ENCODE results near the gene ETFB. TPM values are rescaled to one million over a fixed set of nuclear protein-coding genes. Genes with fewer than 3 reads are reported as not detected.
A peak's percentile ranks its signal among the peaks of the same experiment; 100 is the strongest.

The ETFB gene
- total and polyA plus RNA-seq, 10 of the 15 experiments (the other 5 are each of a cell fraction or from before 2014, with no cell fraction given): 15.1 to 166 (median 87.8) TPM

- TF ChIP-seq CBFB (IDR thresholded peaks at IDR 0.05; ENCODE audit: low read depth) (0 out of 2 replicates have a peak, but pooled peaks have one; percentile 71), PAX8 (IDR thresholded peaks at IDR 0.05) (no peak), EED (IDR thresholded peaks at IDR 0.05; ENCODE audit: low read depth) (peak; percentile 89), NBN (IDR thresholded peaks at IDR 0.05) (peak; percentile 85), SIX5 (IDR thresholded peaks at IDR 0.05; ENCODE audit: low read depth, low read length, severe bottlenecking) (no peak), CHD1 (IDR thresholded peaks at IDR 0.05; ENCODE audit: low read depth, low read length) (no peak), TCF12 (IDR thresholded peaks at IDR 0.05; ENCODE audit: low read depth, low read length) (0 out of 2 replicates have a peak, but pooled peaks have one; percentile 64), CREB1 (IDR thresholded peaks at IDR 0.05; ENCODE audit: low read depth) (peak; percentile 41; the same call in 1 of the 2 replicates), GATAD2B (conservative IDR thresholded peaks at IDR 0.05; ENCODE audit: low read depth) (peak; percentile 47; the same call in 1 of the 2 replicates), RUNX3 (IDR thresholded peaks at IDR 0.05; ENCODE audit: low read length) (peak; percentile 89), RAD51 (IDR thresholded peaks at IDR 0.05) (peak; percentile 37; the same call in 1 of the 2 replicates), IKZF2 (IDR thresholded peaks at IDR 0.05) (peak; percentile 81 to 84), MTA3 (IDR thresholded peaks at IDR 0.05; ENCODE audit: borderline replicate concordance, low read length) (0 out of 2 replicates have a peak, but pooled peaks have one; percentile 28), BCL11A (IDR thresholded peaks at IDR 0.05; ENCODE audit: low read depth, low read length) (0 out of 2 replicates have a peak, but pooled peaks have one; percentile 23), HDGF (IDR thresholded peaks at IDR 0.05) (0 out of 2 replicates have a peak, but pooled peaks have one; percentile 36), NFYB (IDR thresholded peaks at IDR 0.05; ENCODE audit: insufficient read depth, low read depth, low read length) (peak; percentile 68; the same call in 1 of the 2 replicates), MEF2A (IDR thresholded peaks at IDR 0.05; ENCODE audit: insufficient read depth, low read depth, low read length) (0 out of 2 replicates have a peak, but pooled peaks have one; percentile 25), SP1 (IDR thresholded peaks at IDR 0.05; ENCODE audit: low read depth, low read length) (peak; percentile 5), E2F8 (IDR thresholded peaks at IDR 0.05; ENCODE audit: low read depth, partially characterized antibody) (peak; percentile 32)
- TF ChIP-seq, protein P1, sequence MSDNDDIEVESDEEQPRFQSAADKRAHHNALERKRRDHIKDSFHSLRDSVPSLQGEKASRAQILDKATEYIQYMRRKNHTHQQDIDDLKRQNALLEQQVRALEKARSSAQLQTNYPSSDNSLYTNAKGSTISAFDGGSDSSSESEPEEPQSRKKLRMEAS (IDR thresholded peaks at IDR 0.05; ENCODE audit: low read depth, low read length): 0 out of 2 replicates have a peak, but pooled peaks have one; percentile 18
Measured at GRCh38 chr19:51372649-51373504, 6.7 kb upstream of the ETFB start, which contains the start of gene NKG7 (continued).
